Esophagus (tissue), 2 donors: ENCODE data around the gene STK40. TPM values are rescaled to one million over a fixed set of nuclear protein-coding genes. Genes with fewer than 3 reads are reported as not detected.

Experiments
- H3K27ac ChIP-seq, 2 donors: one replicate each; pipeline ENCODE4 v1.5.1; 2013; ENCODE audit warnings: low read depth in 2 of 2, mild to moderate bottlenecking in 2 of 2, inconsistent platforms in 1 of 2, low read length in 1 of 2, moderate library complexity in 1 of 2
- H3K27me3 ChIP-seq, 2 donors: one replicate each; pipeline ENCODE4 v1.6.1; 2013; ENCODE audit warnings: low read length in 2 of 2, control low read depth in 1 of 2, mild to moderate bottlenecking in 1 of 2; ENCODE audit not compliant: insufficient read depth in 2 of 2, control insufficient read depth in 1 of 2
- H3K36me3 ChIP-seq, 2 donors: one replicate each; pipeline ENCODE4 v1.6.1; 2013; ENCODE audit warnings: low read length in 1 of 2; ENCODE audit not compliant: control insufficient read depth in 2 of 2, insufficient read depth in 2 of 2
- H3K4me1 ChIP-seq, 2 donors: one replicate each; pipeline ENCODE4 v1.6.1; 2013; ENCODE audit warnings: low read length in 1 of 2; ENCODE audit not compliant: control insufficient read depth in 2 of 2, insufficient read depth in 2 of 2
- H3K4me3 ChIP-seq, 2 donors: one replicate each; pipeline ENCODE4 v1.5.1; 2013; ENCODE audit warnings: low read length in 2 of 2, mild to moderate bottlenecking in 2 of 2, low read depth in 1 of 2, moderate library complexity in 1 of 2
- H3K9me3 ChIP-seq, 2 donors: one replicate each; pipeline ENCODE4 v1.6.1; 2013; ENCODE audit warnings: mild to moderate bottlenecking in 2 of 2, low read depth in 1 of 2, low read length in 1 of 2, moderate library complexity in 1 of 2; ENCODE audit not compliant: control insufficient read depth in 2 of 2, insufficient read depth in 1 of 2
- WGBS, 2 donors: extraction: QIAGEN DNeasy Blood & Tissue Kit; methylation state at CpG; one replicate each; pipeline ENCODE4 v1.1.7; 2013; 5-methylcytosine and 5-hydroxymethylcytosine counted together
- polyA plus RNA-seq, 2 donors: library from polyadenylated mRNA; stranded (reverse); fragments of 200-250 nt; gene quantifications; one replicate each; pipeline ENCODE4 v1.2.3, GENCODE V29; 2013
- donor health status: healthy with polysubstance abuse.
- donor health status: Bipolar disorder and iron deficiency.

STK40 gene
- polyA plus RNA-seq, 2 donors, result 33.9 to 34.5 TPM

GRCh38 chr1:36359383-36359782 is 26.3 kb downstream of the STK40 start:
- H3K9me3 ChIP-seq, result no peaks in the 10 kb centered on the region
- H3K27me3 ChIP-seq, result no peaks in the 10 kb centered on the region
- WGBS, 2 donors, result 90 to 94% methylated on average over 5 of the region's 5 CpGs
- no peaks in the 10 kb centered on the region for H3K4me1 ChIP-seq
- peak overlapping the region; percentile 59 to 90 for H3K27ac ChIP-seq
- H3K4me3 ChIP-seq, result no peak overlapping the region
- H3K36me3 ChIP-seq, result peaks cover 24 to 37% of the 10 kb centered on the region in 2 donors

- Histone ChIP-seq H3K9me3 (no peaks in the 10 kb centered on the region), H3K4me3 (no peak overlapping the region), H3K36me3 (peaks cover 25 to 42% of the 10 kb centered on the region in 2 donors), H3K4me1 (no peaks in the 10 kb centered on the region), H3K27ac (no peak overlapping the region), H3K27me3 (no peaks in the 10 kb centered on the region)
- WGBS, 2 donors, result 90 to 93% methylated on average over 13 of the region's 13 CpGs
Observed at GRCh38 chr1:36358514-36359084, 27.1 kb downstream of the STK40 start.

GRCh38 chr1:36355811-36356210 is 29.9 kb downstream of the STK40 start:
- no peaks in the 10 kb centered on the region for H3K9me3 ChIP-seq
- H3K36me3 ChIP-seq, result peaks cover 24 to 49% of the 10 kb centered on the region in 2 donors
- H3K4me1 ChIP-seq, result peaks cover 3 to 16% of the 10 kb centered on the region in 2 donors
- peak overlapping the region in 1 of 2 donors; percentile 1 for H3K27ac ChIP-seq
- no peaks in the 10 kb centered on the region for H3K27me3 ChIP-seq
- 71 to 79% methylated on average over 4 of the region's 4 CpGs for WGBS, 2 donors
- H3K4me3 ChIP-seq, result no peak overlapping the region

- Histone ChIP-seq H3K27me3 (no peaks in the 10 kb centered on the region), H3K4me3 (no peak overlapping the region), H3K4me1 (peaks cover 5 to 28% of the 10 kb centered on the region in 2 donors), H3K9me3 (no peaks in the 10 kb centered on the region), H3K36me3 (peaks cover 21 to 52% of the 10 kb centered on the region in 2 donors), H3K27ac (peak overlapping the region in 1 of 2 donors; percentile 48)
- WGBS, 2 donors, result 91 to 95% methylated on average over 11 of the region's 11 CpGs
Observed at GRCh38 chr1:36354486-36354885, 31.2 kb downstream of the STK40 start.

GRCh38 chr1:36352910-36353878 is 32.5 kb downstream of the STK40 start:
- WGBS, 2 donors, result 82 to 85% methylated on average over 15 of the region's 15 CpGs
- Histone ChIP-seq H3K4me3 (no peak overlapping the region), H3K27ac (peak overlapping the region in 1 of 2 donors; percentile 26), H3K36me3 (peaks cover 22 to 54% of the 10 kb centered on the region in 2 donors), H3K9me3 (no peaks in the 10 kb centered on the region), H3K4me1 (peaks cover 5 to 31% of the 10 kb centered on the region in 2 donors), H3K27me3 (no peaks in the 10 kb centered on the region)

GRCh38 chr1:36352125-36352909 is 33.4 kb downstream of the STK40 start:
- peaks cover 22 to 52% of the 10 kb centered on the region in 2 donors for H3K36me3 ChIP-seq
- H3K27me3 ChIP-seq, result no peaks in the 10 kb centered on the region
- WGBS, 2 donors, result 85 to 86% methylated on average over 13 of the region's 13 CpGs
- no peak overlapping the region for H3K4me3 ChIP-seq
- peaks cover 5 to 31% of the 10 kb centered on the region in 2 donors for H3K4me1 ChIP-seq
- H3K27ac ChIP-seq, result peak overlapping the region; percentile 85 to 89
- H3K9me3 ChIP-seq, result no peaks in the 10 kb centered on the region

GRCh38 chr1:36351227-36351977 is 34.3 kb downstream of the STK40 start:
- Histone ChIP-seq H3K36me3 (peaks cover 22 to 54% of the 10 kb centered on the region in 2 donors), H3K9me3 (no peaks in the 10 kb centered on the region), H3K4me1 (peaks cover 5 to 31% of the 10 kb centered on the region in 2 donors), H3K27me3 (no peaks in the 10 kb centered on the region), H3K4me3 (no peak overlapping the region), H3K27ac (peak overlapping the region; percentile 85 to 89)
- WGBS, 2 donors, result 66 to 69% methylated on average over 14 of the region's 14 CpGs

GRCh38 chr1:36350659-36351226 is 35.0 kb downstream of the STK40 start:
- Histone ChIP-seq H3K27me3 (no peaks in the 10 kb centered on the region), H3K9me3 (no peaks in the 10 kb centered on the region), H3K36me3 (peaks cover 22 to 56% of the 10 kb centered on the region in 2 donors), H3K4me3 (no peak overlapping the region), H3K4me1 (peaks cover 5 to 31% of the 10 kb centered on the region in 2 donors), H3K27ac (peak overlapping the region; percentile 85 to 89)
- 31 to 44% methylated on average over 13 of the region's 13 CpGs for WGBS, 2 donors
